Embryonic facial prominence (tissue), 1 donor: ENCODE data around the gene APOBEC3A.
"Not testable (repeated sequence)": the region's sequence is repeated elsewhere in the genome, so short reads cannot be mapped to it uniquely, and the experiment has no call there.

ENCODE experiments used
- DNase-seq: peaks from one replicate; pipeline ENCODE4 v3.0.0-alpha.2; 2016; ENCODE audit errors: extremely low spot score

APOBEC3A gene

GRCh38 chr22:38981005-38981991 lies 23.9 kb downstream of the APOBEC3A start:
- peak; percentile 48 for DNase-seq

- DNase-seq, result peak; percentile 30
Observed at GRCh38 chr22:38981992-38982927, 24.9 kb downstream of the APOBEC3A start, which contains the start of gene APOBEC3B. Gene APOBEC3B (plus strand): TSS chr22:38982347. CDS start chr22:38982454, 107 bp downstream.

DNA sequence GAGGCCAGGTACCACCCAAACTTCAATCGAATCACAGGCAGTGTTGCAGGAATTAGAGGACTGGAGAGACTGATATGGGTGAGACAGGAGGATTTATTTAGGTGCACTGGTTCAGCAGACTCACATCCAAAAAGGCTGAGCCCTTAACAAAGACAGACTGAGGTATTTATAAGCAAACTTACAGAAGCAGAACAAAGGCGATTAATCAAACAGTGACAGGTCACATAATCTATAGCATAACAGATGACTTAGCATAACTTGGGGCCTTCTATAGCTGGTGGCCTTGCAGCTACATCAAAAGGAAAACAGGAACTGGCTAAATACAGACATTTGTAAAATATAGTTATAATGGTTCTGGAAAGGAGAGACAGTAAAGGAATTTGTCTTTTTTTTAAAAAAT lies 26.8 kb downstream of the APOBEC3A start:
- no peak for DNase-seq

- DNase-seq, result not testable (repeated sequence)
Observed at GRCh38 chr22:38984784-38985757, 27.7 kb downstream of the APOBEC3A start.

DNA sequence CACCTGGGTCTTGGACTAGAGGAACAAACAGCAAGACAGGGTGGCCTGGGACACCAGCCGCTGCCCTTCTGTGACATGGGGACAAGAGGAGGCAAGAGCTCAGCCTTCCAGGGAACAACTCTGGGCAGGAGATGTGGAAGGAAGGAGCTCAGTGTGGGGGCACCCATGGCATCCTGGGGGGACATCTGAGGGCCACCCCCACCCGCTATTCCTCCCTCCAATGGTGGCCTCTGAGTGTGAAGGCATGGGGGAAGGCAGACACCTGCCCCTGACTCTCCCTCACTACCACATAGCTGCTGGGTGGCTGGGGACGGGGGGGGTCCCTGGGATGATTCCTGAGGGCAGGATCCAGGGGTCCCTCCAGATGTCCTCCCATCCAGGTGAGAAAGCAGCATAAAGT lies 29.2 kb downstream of the APOBEC3A start:
- DNase-seq, result no peak

DNA sequence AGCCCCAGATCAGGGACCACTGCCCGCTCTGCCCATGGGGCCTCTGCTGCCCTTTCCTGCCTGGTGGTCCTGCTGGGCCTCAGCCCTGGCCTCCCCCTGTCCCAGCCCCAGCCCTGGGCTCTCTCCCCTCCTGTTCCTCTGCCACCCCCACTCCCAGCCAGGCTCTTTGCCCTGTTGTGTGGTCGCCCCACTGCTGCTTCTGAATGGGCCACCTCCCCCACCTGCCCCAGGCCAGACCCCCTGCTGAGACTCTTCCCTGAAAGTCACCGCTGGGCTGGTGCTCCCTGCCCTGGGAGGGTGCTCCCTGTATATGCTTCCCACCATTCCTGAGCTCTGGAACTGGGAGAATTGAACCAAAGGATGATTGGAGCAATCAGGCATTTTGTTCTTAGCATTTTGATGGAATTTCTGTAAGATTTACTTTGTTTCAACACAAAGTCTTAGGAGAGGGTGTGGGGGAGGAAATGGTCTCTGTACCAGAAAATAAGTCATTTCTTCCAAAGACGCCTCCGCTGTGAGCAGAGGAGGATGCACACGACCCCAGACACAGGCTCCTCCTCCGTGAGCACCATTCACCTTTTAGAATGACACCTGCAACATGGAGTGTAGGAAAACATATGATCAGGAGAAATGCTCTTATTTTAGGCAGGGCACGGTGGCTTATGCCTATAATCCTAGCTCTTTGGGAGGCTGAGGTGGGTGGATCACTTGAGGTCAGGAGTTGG lies 29.9 kb downstream of the APOBEC3A start:
- DNase-seq, result no peak

DNA sequence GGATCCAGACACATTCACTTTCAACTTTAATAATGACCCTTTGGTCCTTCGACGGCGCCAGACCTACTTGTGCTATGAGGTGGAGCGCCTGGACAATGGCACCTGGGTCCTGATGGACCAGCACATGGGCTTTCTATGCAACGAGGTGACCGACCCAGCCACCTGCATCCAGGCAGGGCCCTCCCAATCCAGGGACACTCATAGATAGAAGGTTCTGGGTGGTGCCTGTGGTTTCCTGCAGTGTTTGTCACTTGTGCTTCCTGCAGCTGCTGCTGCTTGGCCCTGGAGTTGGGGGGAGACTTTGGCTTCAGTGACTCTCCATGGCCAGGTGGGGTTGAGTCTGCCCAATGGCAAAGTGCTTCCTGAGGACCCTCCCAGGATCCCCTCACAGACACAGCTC lies 32.1 kb downstream of the APOBEC3A start:
- no peak for DNase-seq

DNA sequence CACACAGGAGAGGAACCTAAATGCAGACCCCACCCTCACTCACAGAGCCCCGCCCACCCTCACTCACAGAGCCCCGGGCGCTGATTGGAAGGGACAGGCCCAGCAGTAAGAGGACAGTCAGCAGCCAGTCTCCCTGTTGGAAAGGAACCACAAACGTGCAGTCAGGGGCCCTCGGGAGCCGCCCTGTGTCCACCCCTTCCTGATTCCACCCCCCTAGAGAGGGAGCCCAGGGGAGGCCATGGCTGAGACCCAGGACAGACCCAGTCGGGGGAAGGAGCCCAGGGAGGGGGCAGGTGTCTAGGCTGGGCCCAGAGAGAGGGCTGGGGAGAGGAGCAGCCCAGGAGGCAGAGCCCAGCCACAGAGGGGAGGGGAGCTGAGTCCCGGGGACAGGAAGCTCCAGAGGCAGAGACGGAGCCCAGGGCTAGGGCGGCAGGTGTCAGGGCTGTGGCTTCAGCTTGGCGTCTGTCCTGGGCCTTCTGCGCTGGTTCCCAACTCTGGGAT lies 35.5 kb downstream of the APOBEC3A start:
- not testable (repeated sequence) for DNase-seq

DNA sequence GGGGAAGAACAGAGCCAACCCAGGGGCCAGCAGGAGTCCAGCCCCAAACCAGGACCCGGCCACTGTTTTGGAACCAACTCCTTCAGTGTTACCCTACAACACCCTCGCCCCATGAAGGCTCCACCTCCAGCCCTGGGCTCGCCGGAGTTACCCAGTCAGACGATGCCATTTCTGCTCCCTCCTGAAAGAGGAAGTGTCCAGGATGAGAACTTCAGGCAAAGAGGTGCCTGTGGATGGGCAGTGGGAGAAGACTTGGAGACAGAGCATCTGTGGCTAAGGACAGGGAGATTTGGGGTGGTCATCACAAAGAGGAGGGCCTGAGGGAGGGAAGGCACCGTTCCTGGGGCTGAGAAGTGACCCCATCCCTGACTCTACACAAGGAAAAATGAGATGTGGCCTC lies 38.7 kb downstream of the APOBEC3A start:
- DNase-seq, result no peak

DNA sequence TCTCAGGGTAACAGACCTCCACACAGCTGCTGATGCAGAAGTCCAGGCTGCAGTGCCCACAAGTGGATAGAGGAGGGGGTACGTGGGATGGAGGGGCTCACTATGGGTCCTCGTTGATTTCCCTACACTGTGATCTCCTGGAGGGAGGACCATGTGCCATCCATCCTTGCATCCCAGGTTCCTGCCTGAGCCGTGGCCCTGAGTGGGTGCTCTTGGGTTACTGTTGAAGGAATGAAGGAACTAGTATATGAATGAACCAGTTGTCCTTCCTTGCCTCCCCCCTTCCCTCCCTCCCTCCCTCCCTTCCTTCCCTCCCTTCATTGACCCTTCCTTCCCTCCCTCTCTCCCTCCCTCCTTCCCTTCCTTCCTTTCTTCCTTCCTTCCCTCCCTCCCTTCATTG lies 40.1 kb downstream of the APOBEC3A start:
- no peak for DNase-seq

DNA sequence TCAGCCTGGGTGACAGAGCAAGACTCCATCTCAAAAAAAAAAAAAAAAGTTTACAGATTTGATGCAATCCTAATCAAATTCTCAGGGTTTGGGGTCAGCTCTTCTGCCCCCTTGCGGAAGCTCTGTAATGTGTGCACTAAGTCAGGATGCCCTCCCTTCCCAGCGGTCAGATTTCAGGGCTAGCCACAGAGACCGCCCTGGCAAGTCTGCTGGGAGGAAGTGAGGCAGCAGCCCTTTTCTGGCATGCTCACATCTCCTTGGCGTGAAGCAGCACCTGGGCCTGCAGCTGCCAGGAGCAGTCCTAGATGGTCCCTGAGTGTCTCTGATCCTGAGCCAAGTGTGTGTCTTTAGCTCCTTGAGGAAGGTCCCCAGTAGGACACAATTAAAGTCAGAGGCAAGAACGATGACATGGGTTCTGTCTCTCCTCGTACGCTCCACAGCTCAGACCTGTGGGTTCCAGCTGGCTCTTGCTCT lies 45.8 kb downstream of the APOBEC3A start:
- no peak for DNase-seq

DNA sequence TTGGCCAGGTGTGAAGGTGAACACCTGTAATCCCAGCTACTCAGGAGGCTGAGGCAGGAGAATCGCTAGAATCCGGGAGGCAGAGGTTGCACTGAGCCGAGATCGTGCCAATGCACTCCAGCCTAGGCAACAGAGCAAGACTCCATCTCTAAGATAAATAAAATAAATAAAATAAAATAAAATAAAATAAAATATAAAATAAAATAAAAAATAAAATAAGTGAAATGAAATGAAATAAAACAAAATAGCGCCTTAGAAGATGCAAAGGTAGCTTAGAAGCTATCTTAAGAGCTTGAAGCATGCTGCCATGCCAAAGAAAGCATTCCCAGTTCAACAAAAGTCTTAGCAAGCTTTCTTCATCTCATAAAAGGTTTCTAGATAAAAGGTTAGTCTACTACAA lies 49.8 kb downstream of the APOBEC3A start:
- DNase-seq, result no peak

- DNase-seq, result not testable (repeated sequence)
Observed at GRCh38 chr22:39008271-39008850, 51.0 kb downstream of the APOBEC3A start.

DNA sequence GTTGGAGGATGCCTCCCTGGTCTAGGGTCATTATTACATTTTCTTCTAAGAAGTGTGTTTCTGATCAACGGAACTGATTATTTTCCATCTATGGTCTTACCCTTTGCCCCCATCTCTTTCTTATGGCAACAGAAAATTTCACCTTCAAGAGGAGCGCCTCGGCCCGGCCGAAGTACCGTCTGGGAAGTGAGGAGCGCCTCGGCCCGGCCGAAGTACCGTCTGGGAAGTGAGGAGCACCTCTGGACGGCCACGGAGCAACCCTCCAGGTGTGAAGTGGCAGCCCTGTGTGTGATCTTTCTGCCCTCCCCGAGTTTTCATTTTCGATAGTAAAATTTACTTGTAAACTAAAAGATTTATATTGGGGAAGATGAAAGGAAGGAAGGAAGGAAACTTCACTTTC lies 53.5 kb downstream of the APOBEC3A start:
- DNase-seq, result no peak
